SK-N-SH (cell line): ENCODE data around the gene COL5A2.

Source experiments
- CTCF ChIP-seq: fragments of 200-600 bp; sonication (generic); IDR thresholded peaks from 2 replicates; pipeline ENCODE4 v1.6.1; 2017; ENCODE audit warnings: antibody characterized with exemption, mild to moderate bottlenecking, moderate library complexity
- EP300 ChIP-seq, 2 experiments: IDR thresholded peaks; 2 replicates each; pipeline versions ENCODE4 v1.4.0 to v1.6.1; 2012; ENCODE audit warnings: borderline replicate concordance in 1 of 2, low read depth in 1 of 2, low read length in 1 of 2
- FOXJ3 ChIP-seq: sonication (generic); formaldehyde crosslinking; IDR thresholded peaks from 2 replicates; pipeline ENCODE4 v1.5.1; 2020; ENCODE audit warnings: mild to moderate bottlenecking, missing genetic modification reagents
- JUND ChIP-seq: IDR thresholded peaks from 2 replicates; pipeline ENCODE4 v1.4.0; 2012
- PBX3 ChIP-seq: IDR thresholded peaks from 2 replicates; pipeline ENCODE4; 2012
- POLR2AphosphoS5 ChIP-seq: IDR thresholded peaks from 2 replicates; pipeline ENCODE4 v1.6.1; 2012; ENCODE audit warnings: low read depth, low read length
- RAD21 ChIP-seq: IDR thresholded peaks from 2 replicates; pipeline ENCODE4 v1.6.1; 2012; ENCODE audit warnings: mild to moderate bottlenecking, low read length
- REST ChIP-seq: IDR thresholded peaks from 2 replicates; pipeline ENCODE4 v1.6.1; 2012; ENCODE audit warnings: mild to moderate bottlenecking, low read depth, low read length, moderate library complexity
- RXRA ChIP-seq: IDR thresholded peaks from 2 replicates; pipeline ENCODE4 v1.4.0; 2012; ENCODE audit warnings: low read depth, mild to moderate bottlenecking, borderline replicate concordance
- SIN3A ChIP-seq: IDR thresholded peaks from 2 replicates; pipeline ENCODE4 v1.6.1; 2012; ENCODE audit warnings: low read depth, mild to moderate bottlenecking, low read length, moderate library complexity, borderline replicate concordance
- TAF1 ChIP-seq: IDR thresholded peaks from 2 replicates; pipeline ENCODE4 v1.6.1; 2012; ENCODE audit warnings: low read depth, mild to moderate bottlenecking, low read length, moderate library complexity, borderline replicate concordance
- TEAD4 ChIP-seq: IDR thresholded peaks from 2 replicates; pipeline ENCODE4 v1.4.0; 2012; ENCODE audit warnings: mild to moderate bottlenecking, borderline replicate concordance; ENCODE audit not compliant: insufficient read depth
- USF1 ChIP-seq: IDR thresholded peaks from 2 replicates; pipeline ENCODE4 v1.4.0; 2012; ENCODE audit warnings: low read depth, borderline replicate concordance
- YY1 ChIP-seq: IDR thresholded peaks from 2 replicates; pipeline ENCODE4 v1.4.0; 2012; ENCODE audit warnings: low read depth, mild to moderate bottlenecking

- TF ChIP-seq JUND (no peak), POLR2AphosphoS5 (no peak), CTCF (no peak), REST (no peak), SIN3A (no peak), RAD21 (no peak), TAF1 (no peak), EP300 (IDR thresholded peaks at IDR 0.05; ENCODE audit: borderline replicate concordance in 1 of 2, low read depth in 1 of 2, low read length in 1 of 2) (no peak), TEAD4 (no peak), YY1 (no peak), FOXJ3 (no peak), PBX3 (no peak), USF1 (no peak), RXRA (no peak)
Measured at GRCh38 chr2:189159717-189160116, 19.8 kb downstream of the COL5A2 start.
